Measurements from ENCODE around the gene PROCA1. TPM values are rescaled to one million over a fixed set of nuclear protein-coding genes. Genes with fewer than 3 reads are reported as not detected.

PROCA1 gene
- polyA plus RNA-seq, 3 donors = 0.31 to 8.9 (median 0.78) TPM

GRCh38 chr17:28710861-28711722, 596 bp downstream of the PROCA1 start:
- H3K27ac ChIP-seq (ENCODE audit: low read depth in 1 of 2, low read length in 2 of 2) = peak overlapping the region; percentile 75 to 85
- H3K36me3 ChIP-seq (replicated peaks in 1 of 2; ENCODE audit: control insufficient read depth in 1 of 2, insufficient read depth in 2 of 2, low read length in 2 of 2) = peaks cover 3 to 21% of the 10 kb centered on the region in 2 donors
- peak overlapping the region; percentile 63 to 92 (median 80) for H3K4me3 ChIP-seq (replicated peaks in 1 of 3; ENCODE audit: low read depth in 2 of 3, low read length in 3 of 3)
- H4K20me1 ChIP-seq (ENCODE audit: insufficient read depth, low read length) = no peaks in the 10 kb centered on the region
- Mint-ChIP-seq H3K4me1 (peaks cover 22% of the 10 kb centered on the region), H3K9me3 (no peaks in the 10 kb centered on the region), H3K27ac (peak overlapping the region; percentile 83 to 95 (median 92)), H3K27me3 (ENCODE audit: low read depth in 3 of 3) (peaks cover 0 to 4% (median 1%) of the 10 kb centered on the region in 3 donors), H3K36me3 (peaks cover 21 to 28% of the 10 kb centered on the region in 2 donors), H3K4me3 (peak overlapping the region; percentile 88 to 93)
- H3K9me3 ChIP-seq (replicated peaks in 1 of 2; ENCODE audit: control insufficient read depth in 1 of 2, insufficient read depth in 1 of 2, low read length in 2 of 2) = no peaks in the 10 kb centered on the region
- TF ChIP-seq CTCF (IDR thresholded peaks at IDR 0.05) = no peak
- peak; percentile 54 to 69 (median 64) for DNase-seq
- H3K4me1 ChIP-seq (ENCODE audit: control insufficient read depth in 1 of 2, insufficient read depth in 2 of 2, low read length in 2 of 2) = peaks cover 15 to 18% of the 10 kb centered on the region in 2 donors
- H3K27me3 ChIP-seq (ENCODE audit: control insufficient read depth in 2 of 2, insufficient read depth in 2 of 2, low read length in 2 of 2) = no peaks in the 10 kb centered on the region
- intact Hi-C loops (cut with micrococcal nuclease) = loop anchor here in 1 of 2 donors (10.0 kb wide), 1 partner anchor 66 kb away; the partner anchor contains the start of gene BLTP2
- no peaks in the 10 kb centered on the region for H3K79me2 ChIP-seq (ENCODE audit: insufficient read depth, low read length)
- H2AFZ ChIP-seq (ENCODE audit: insufficient read depth, low read depth, low read length, poor library complexity, severe bottlenecking) = peak overlapping the region; percentile 90
- H3K9ac ChIP-seq (ENCODE audit: insufficient read depth, low read length, poor library complexity, severe bottlenecking) = peak overlapping the region; percentile 75
- peak overlapping the region; percentile 98 for H3K4me2 ChIP-seq (replicated peaks; ENCODE audit: extremely low read depth, low read length, poor library complexity, severe bottlenecking)
- WGBS (ENCODE audit: insufficient coverage) = under 1% methylated on average over 72 of the region's 74 CpGs

GRCh38 chr17:28707339-28707720, 4.4 kb downstream of the PROCA1 start:
- intact Hi-C loops (cut with micrococcal nuclease) = no loop called here
- H3K4me3 Mint-ChIP-seq = no peak overlapping the region

More at GRCh38 chr17:28707339-28707720, 4.4 kb downstream of the PROCA1 start:
- 100% methylated on average over 1 of the region's 2 CpGs for WGBS (ENCODE audit: insufficient coverage)
- Histone ChIP-seq H3K79me2 (ENCODE audit: insufficient read depth, low read length) (no peaks in the 10 kb centered on the region), H3K4me3 (replicated peaks in 1 of 3; ENCODE audit: low read depth in 2 of 3, low read length in 3 of 3) (no peak overlapping the region), H3K4me2 (replicated peaks; ENCODE audit: extremely low read depth, low read length, poor library complexity, severe bottlenecking) (no peak overlapping the region), H4K20me1 (ENCODE audit: insufficient read depth, low read length) (peaks cover 7% of the 10 kb centered on the region), H3K4me1 (ENCODE audit: control insufficient read depth in 1 of 2, insufficient read depth in 2 of 2, low read length in 2 of 2) (peaks cover 12 to 14% of the 10 kb centered on the region in 2 donors), H2AFZ (ENCODE audit: insufficient read depth, low read depth, low read length, poor library complexity, severe bottlenecking) (no peak overlapping the region), H3K36me3 (replicated peaks in 1 of 2; ENCODE audit: control insufficient read depth in 1 of 2, insufficient read depth in 2 of 2, low read length in 2 of 2) (peaks cover 22 to 34% of the 10 kb centered on the region in 2 donors), H3K9ac (ENCODE audit: insufficient read depth, low read length, poor library complexity, severe bottlenecking) (no peak overlapping the region), H3K27ac (ENCODE audit: low read depth in 1 of 2, low read length in 2 of 2) (no peak overlapping the region), H3K9me3 (replicated peaks in 1 of 2; ENCODE audit: control insufficient read depth in 1 of 2, insufficient read depth in 1 of 2, low read length in 2 of 2) (no peaks in the 10 kb centered on the region), H3K27me3 (ENCODE audit: control insufficient read depth in 2 of 2, insufficient read depth in 2 of 2, low read length in 2 of 2) (no peaks in the 10 kb centered on the region)
- peak overlapping the region in 3 of 7 donors; percentile 20 to 76 (median 60) for H3K27ac Mint-ChIP-seq
- H3K27me3 Mint-ChIP-seq (ENCODE audit: low read depth in 3 of 3) = peaks cover 0 to 6% (median 1%) of the 10 kb centered on the region in 3 donors
- no peaks in the 10 kb centered on the region for H3K9me3 Mint-ChIP-seq
- no peak for TF ChIP-seq CTCF (IDR thresholded peaks at IDR 0.05)
- H3K4me1 Mint-ChIP-seq = peaks cover 16% of the 10 kb centered on the region
- peaks cover 32 to 36% of the 10 kb centered on the region in 2 donors for H3K36me3 Mint-ChIP-seq
- DNase-seq = no peak

All from CD14-positive monocyte (primary cell).